SK-N-MC (cell line): ENCODE measurements around the gene CASTOR1.

ENCODE experiments used
- EZH2 ChIP-seq: fragments of 200-600 bp; sonication (generic); IDR thresholded peaks from one replicate; pipeline ENCODE4 v1.6.1; 2017; ENCODE audit warnings: antibody characterized with exemption
- POLR2AphosphoS5 ChIP-seq: IDR thresholded peaks from 2 replicates; pipeline ENCODE4 v1.6.1; 2012; ENCODE audit warnings: mild to moderate bottlenecking, low read depth, low read length, borderline replicate concordance

DNA sequence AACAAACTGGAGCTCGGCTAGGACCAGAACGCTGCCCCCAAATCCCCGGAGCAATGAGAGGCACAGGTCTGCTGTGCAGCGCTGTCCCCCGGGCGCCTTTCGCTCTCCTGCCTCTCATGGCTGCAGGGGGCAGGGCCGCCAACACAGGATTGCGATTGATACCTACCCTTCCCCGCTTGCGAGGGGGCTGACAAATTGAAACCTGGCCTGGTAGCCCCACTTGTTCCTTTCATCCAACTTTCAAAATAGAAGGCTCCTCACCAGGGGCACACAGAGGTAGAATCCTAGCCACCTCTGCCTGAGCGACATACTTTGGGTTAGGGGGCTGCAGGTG lies 642 bp upstream of the CASTOR1 start:
- TF ChIP-seq EZH2, result no peak
- TF ChIP-seq POLR2AphosphoS5, result no peak
